Measurements from ENCODE around the gene BCKDHB. TPM values are rescaled to one million over a fixed set of nuclear protein-coding genes. Genes with fewer than 3 reads are reported as not detected.

Gene BCKDHB
- total and polyA plus RNA-seq, 2 donors (not counting 3 experiments of a cell fraction or from before 2014, with no cell fraction given): 5.6 to 12.2 TPM

- POLR2A ChIA-PET: no interaction called here
- Histone ChIP-seq H3K4me3 (replicated peaks in 1 of 3; ENCODE audit: insufficient read depth in 1 of 3, low read depth in 1 of 3, low read length in 3 of 3) (no peak overlapping the region), H3K9me1 (replicated peaks; ENCODE audit: control insufficient read depth, extremely low read depth, insufficient read depth, low read length) (no peaks in the 10 kb centered on the region), H3K4me1 (ENCODE audit: control insufficient read depth, extremely low read depth, insufficient read depth, low read length) (peaks cover 4% of the 10 kb centered on the region), H3K36me3 (ENCODE audit: control insufficient read depth in 2 of 2, extremely low read depth in 1 of 2, insufficient read depth in 2 of 2, low read length in 2 of 2) (no peaks in the 10 kb centered on the region), H3K9me3 (replicated peaks; ENCODE audit: control insufficient read depth, insufficient read depth, low read length) (no peaks in the 10 kb centered on the region), H2AFZ (ENCODE audit: low read depth, low read length) (no peak overlapping the region), H4K20me1 (replicated peaks; ENCODE audit: control insufficient read depth, extremely low read depth, insufficient read depth, low read length) (no peaks in the 10 kb centered on the region), H3K4me2 (ENCODE audit: insufficient read depth, low read length) (no peak overlapping the region), H3K27ac (ENCODE audit: insufficient read depth, low read depth, low read length) (no peak overlapping the region), H3K9ac (replicated peaks; ENCODE audit: extremely low read depth, insufficient read depth, low read length) (no peak overlapping the region), H3K27me3 (ENCODE audit: control insufficient read depth in 2 of 2, insufficient read depth in 2 of 2, low read length in 2 of 2) (no peaks in the 10 kb centered on the region), H3K79me2 (ENCODE audit: control insufficient read depth, insufficient read depth, low read length) (no peaks in the 10 kb centered on the region)
- CTCF ChIA-PET: interaction anchor here (1.4 kb wide), 1 partner anchor 185 kb away, joined by 3 read pairs; no protein-coding TSS in a partner anchor
- dilution Hi-C loops (cut with MboI; ENCODE audit: extremely low pct_ligation_motif_present, low sequenced_read_pairs): no loop called here
- no TSS peak for BruUV-seq (replicated peaks)
- FAIRE-seq (no peak), DNase-seq (ENCODE audit: low read depth, low spot score) (peak; percentile 31)
- peak; percentile 64 to 69 for TF ChIP-seq CTCF (IDR thresholded peaks at IDR 0.05; ENCODE audit: extremely low read depth in 1 of 2, insufficient read depth in 1 of 2, low read depth in 1 of 2, low read length in 2 of 2)
- TF ChIP-seq POLR2A (IDR thresholded peaks at IDR 0.05; ENCODE audit: low read depth, low read length): no peak
- intact Hi-C loops (cut with micrococcal nuclease): loop anchor here (1.0 to 10.0 kb wide), 7 partner anchors 116 to 1414 kb away; partner anchors contain the start of gene TENT5A
These were observed 231.8 kb downstream of the BCKDHB start for GRCh38 chr6:80338201-80338836.

DNA sequence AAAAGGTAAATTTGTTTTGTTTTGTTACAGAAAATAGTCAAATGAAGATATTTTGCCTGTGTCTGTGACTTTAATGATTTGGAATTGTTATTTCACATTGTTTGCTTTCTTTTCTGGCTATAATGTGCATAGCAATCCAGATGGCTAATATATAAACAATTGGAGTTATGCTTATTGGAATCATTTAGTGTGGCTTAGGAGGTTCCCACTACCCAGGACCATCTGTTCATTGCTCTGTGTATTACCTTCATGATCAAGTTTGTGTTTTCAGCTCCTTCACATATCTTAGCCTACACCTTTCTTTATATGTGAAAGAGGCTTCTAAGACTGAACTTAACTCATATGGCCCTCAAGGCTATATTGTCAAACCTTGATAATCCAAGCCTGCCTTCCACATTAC lies 232.9 kb downstream of the BCKDHB start:
- Histone ChIP-seq H3K4me2 (ENCODE audit: insufficient read depth, low read length) (no peak overlapping the region), H3K9me3 (replicated peaks; ENCODE audit: control insufficient read depth, insufficient read depth, low read length) (no peaks in the 10 kb centered on the region), H3K27ac (ENCODE audit: insufficient read depth, low read depth, low read length) (no peak overlapping the region), H3K4me3 (replicated peaks in 1 of 3; ENCODE audit: insufficient read depth in 1 of 3, low read depth in 1 of 3, low read length in 3 of 3) (no peak overlapping the region), H3K9me1 (replicated peaks; ENCODE audit: control insufficient read depth, extremely low read depth, insufficient read depth, low read length) (no peaks in the 10 kb centered on the region), H4K20me1 (replicated peaks; ENCODE audit: control insufficient read depth, extremely low read depth, insufficient read depth, low read length) (no peaks in the 10 kb centered on the region), H3K79me2 (ENCODE audit: control insufficient read depth, insufficient read depth, low read length) (no peaks in the 10 kb centered on the region), H3K9ac (replicated peaks; ENCODE audit: extremely low read depth, insufficient read depth, low read length) (no peak overlapping the region), H3K4me1 (ENCODE audit: control insufficient read depth, extremely low read depth, insufficient read depth, low read length) (peaks cover 4% of the 10 kb centered on the region), H3K36me3 (ENCODE audit: control insufficient read depth in 2 of 2, extremely low read depth in 1 of 2, insufficient read depth in 2 of 2, low read length in 2 of 2) (no peaks in the 10 kb centered on the region), H3K27me3 (ENCODE audit: control insufficient read depth in 2 of 2, insufficient read depth in 2 of 2, low read length in 2 of 2) (no peaks in the 10 kb centered on the region), H2AFZ (ENCODE audit: low read depth, low read length) (no peak overlapping the region)
- ChIA-PET POLR2A (no interaction called here), CTCF (no interaction called here)
- no peak for DNase-seq (ENCODE audit: low read depth, low spot score)
- dilution Hi-C loops (cut with MboI; ENCODE audit: extremely low pct_ligation_motif_present, low sequenced_read_pairs) (no loop called here), intact Hi-C loops (cut with micrococcal nuclease) (loop anchor here (2.0 to 10.0 kb wide), 4 partner anchors 115 to 1413 kb away; partner anchors contain the start of gene TENT5A)
- TF ChIP-seq EZH2 (IDR thresholded peaks at IDR 0.05; ENCODE audit: borderline replicate concordance, low read depth, low read length, severe bottlenecking) (no peak), CTCF (IDR thresholded peaks at IDR 0.05; ENCODE audit: extremely low read depth in 1 of 2, insufficient read depth in 1 of 2, low read depth in 1 of 2, low read length in 2 of 2) (no peak), FOS (IDR thresholded peaks at IDR 0.05; ENCODE audit: borderline replicate concordance, insufficient read depth, low read length) (no peak), MAX (IDR thresholded peaks at IDR 0.05; ENCODE audit: insufficient read depth, insufficient read length) (no peak), POLR2AphosphoS5 (IDR thresholded peaks at IDR 0.05; ENCODE audit: insufficient read depth, low read depth, low read length) (no peak), GATA2 (IDR thresholded peaks at IDR 0.05; ENCODE audit: insufficient read depth, insufficient read length, low read depth, low read length) (no peak), JUN (IDR thresholded peaks at IDR 0.05; ENCODE audit: borderline replicate concordance, insufficient read depth, insufficient read length, low read depth) (no peak), POLR2A (IDR thresholded peaks at IDR 0.05; ENCODE audit: low read depth, low read length) (no peak), MYC (IDR thresholded peaks at IDR 0.05; ENCODE audit: low read depth, low read length) (no peak)
- no peak for FAIRE-seq
- no TSS peak for BruUV-seq (replicated peaks)

All from endothelial cell of umbilical vein (primary cell).